Thymus (tissue), 11 donors: ENCODE measurements around the gene HMBS. TPM values are rescaled to one million over a fixed set of nuclear protein-coding genes. Genes with fewer than 3 reads are reported as not detected.
A peak's percentile ranks its signal among the peaks of the same experiment; 100 is the strongest.

ENCODE experiments used
- DNase-seq, 9 donors: peaks; one replicate each; pipeline ENCODE4 v3.0.0-alpha.2; 2013; ENCODE audit warnings: low spot score in 9 of 9, low read depth in 6 of 9, missing footprints in 1 of 9
- H3K27ac ChIP-seq, 2 donors: one replicate each; pipeline ENCODE4 v1.5.1; 2013; ENCODE audit warnings: control low read depth in 1 of 2, low read depth in 1 of 2, low read length in 1 of 2, mild to moderate bottlenecking in 1 of 2, moderate library complexity in 1 of 2
- H3K27me3 ChIP-seq, 2 donors: one replicate each; pipeline ENCODE4 v1.5.1; 2013; ENCODE audit warnings: low read length in 1 of 2; ENCODE audit not compliant: control insufficient read depth in 2 of 2, insufficient read depth in 1 of 2
- H3K36me3 ChIP-seq, 2 donors: one replicate each; pipeline ENCODE4 v1.5.1; 2013; ENCODE audit warnings: low read length in 1 of 2, mild to moderate bottlenecking in 1 of 2, moderate library complexity in 1 of 2; ENCODE audit not compliant: control insufficient read depth in 2 of 2, insufficient read depth in 2 of 2
- H3K4me1 ChIP-seq, 2 donors: one replicate each; pipeline ENCODE4 v1.5.1; 2013; ENCODE audit warnings: low read length in 2 of 2; ENCODE audit not compliant: control insufficient read depth in 2 of 2, insufficient read depth in 2 of 2
- H3K4me3 ChIP-seq, 2 donors: one replicate each; pipeline ENCODE4 v1.5.1; 2013; ENCODE audit warnings: low read length in 2 of 2, control low read depth in 1 of 2, mild to moderate bottlenecking in 1 of 2
- H3K9me3 ChIP-seq, 2 donors: one replicate each; pipeline ENCODE4 v1.5.1; 2013; ENCODE audit warnings: low read length in 1 of 2, mild to moderate bottlenecking in 1 of 2; ENCODE audit not compliant: control insufficient read depth in 2 of 2, insufficient read depth in 1 of 2
- WGBS: extraction: QIAGEN DNeasy Blood & Tissue Kit; methylation state at CpG from one replicate; pipeline ENCODE4 v1.1.7; 2013; 5-methylcytosine and 5-hydroxymethylcytosine counted together
- polyA plus RNA-seq: library from polyadenylated mRNA; stranded (reverse); fragments of 200-250 nt; gene quantifications from one replicate; pipeline ENCODE4 v1.2.3, GENCODE V29; 2013
- total RNA-seq: library from RNA; stranded (reverse); fragments of 120-200 nt; gene quantifications from one replicate; pipeline ENCODE4 v1.2.4, GENCODE V29; 2013
- donor health status: healthy.

HMBS gene
- total and polyA plus RNA-seq, 2 donors = 5.4 to 15.5 TPM

DNA sequence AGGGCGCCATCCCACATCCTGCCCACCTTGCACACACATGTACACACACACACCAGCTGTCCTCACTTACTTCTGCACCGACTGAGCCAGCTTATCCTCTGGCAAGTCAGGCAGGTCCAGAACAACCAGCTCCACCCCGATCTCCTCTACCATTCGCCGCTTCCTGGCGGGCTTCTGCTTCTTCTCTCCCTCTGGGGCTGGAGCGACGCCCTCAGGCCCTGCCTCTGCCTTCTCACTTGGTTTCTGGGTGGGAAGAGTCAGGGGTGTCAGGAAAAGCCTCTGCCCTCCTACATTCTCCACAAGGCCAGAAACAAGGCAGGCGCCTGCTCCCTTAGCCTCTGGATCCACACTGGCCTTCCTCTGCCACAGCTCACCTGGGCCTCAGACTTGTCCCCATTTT is 36.0 kb upstream of the HMBS start:
- no peaks in the 10 kb centered on the region for H3K9me3 ChIP-seq
- no peak overlapping the region for H3K4me3 ChIP-seq
- DNase-seq = no peak
- H3K4me1 ChIP-seq = no peaks in the 10 kb centered on the region
- no peak overlapping the region for H3K27ac ChIP-seq
- peaks cover 84 to 90% of the 10 kb centered on the region in 2 donors for H3K36me3 ChIP-seq
- WGBS = 96% methylated on average over 9 of the region's 9 CpGs
- no peaks in the 10 kb centered on the region for H3K27me3 ChIP-seq

DNA sequence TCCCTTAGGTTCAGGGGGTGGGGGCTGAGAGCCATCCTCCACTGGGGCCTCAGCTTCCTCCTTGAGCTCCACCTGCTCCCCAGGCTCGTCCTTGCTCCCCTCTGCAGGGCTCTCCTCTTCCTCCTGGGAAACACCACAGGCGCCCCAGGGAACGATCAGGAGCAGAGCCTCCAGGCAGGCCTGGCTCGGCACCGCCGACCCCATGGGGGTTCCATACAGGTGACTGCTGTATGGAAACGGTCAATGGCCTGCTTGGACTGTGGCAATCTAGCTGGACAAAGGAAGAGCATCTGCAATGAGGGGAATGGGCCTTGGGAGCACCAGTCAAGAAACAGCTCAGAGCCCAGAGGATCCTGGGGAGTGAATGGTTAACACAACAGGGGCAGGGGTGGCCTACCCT is 35.6 kb upstream of the HMBS start:
- H3K4me3 ChIP-seq = no peak overlapping the region
- H3K4me1 ChIP-seq = no peaks in the 10 kb centered on the region
- no peak overlapping the region for H3K27ac ChIP-seq
- no peaks in the 10 kb centered on the region for H3K27me3 ChIP-seq
- no peak for DNase-seq
- WGBS = over 99% methylated on average over 7 of the region's 7 CpGs
- H3K36me3 ChIP-seq = peaks cover 87 to 95% of the 10 kb centered on the region in 2 donors
- no peaks in the 10 kb centered on the region for H3K9me3 ChIP-seq

DNA sequence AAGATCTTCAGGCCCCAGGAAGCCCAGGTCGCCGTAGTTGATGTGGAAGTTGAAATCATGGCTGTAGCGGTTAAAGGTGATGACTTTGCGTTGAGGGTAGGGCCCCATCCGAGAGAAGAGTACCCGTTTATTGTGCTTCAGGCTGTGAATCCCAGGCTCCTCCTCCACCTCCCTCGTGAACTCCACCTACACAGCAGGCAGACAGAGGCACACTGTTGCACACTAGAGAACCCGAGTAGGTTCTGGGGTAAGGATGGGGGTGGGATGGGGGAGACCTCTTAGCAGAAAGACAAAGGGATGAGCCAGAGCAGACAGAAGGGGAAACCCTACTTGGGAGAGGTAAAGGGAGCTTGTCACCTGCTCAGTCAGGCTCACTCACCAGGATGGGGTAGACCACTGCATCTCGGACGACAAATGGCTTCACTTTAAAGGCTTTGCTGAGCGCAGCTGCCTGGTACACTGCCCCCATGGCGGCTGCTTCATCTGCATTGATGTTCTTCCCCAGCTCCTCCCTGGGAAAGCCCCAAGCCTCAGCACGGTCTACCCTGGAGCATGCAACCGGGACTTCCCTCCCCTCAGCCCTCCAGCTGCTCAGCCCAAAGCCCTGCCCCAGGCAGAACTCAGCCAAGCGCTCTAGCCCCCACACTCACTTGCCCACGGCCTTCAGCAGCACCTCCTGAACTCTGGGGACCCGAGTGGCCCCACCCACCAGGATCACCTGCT is 33.1 kb upstream of the HMBS start:
- peak in 1 of 9 donors; percentile 20 for DNase-seq
- peaks cover 73 to 88% of the 10 kb centered on the region in 2 donors for H3K36me3 ChIP-seq
- H3K9me3 ChIP-seq = no peaks in the 10 kb centered on the region
- peak overlapping the region in 1 of 2 donors; percentile 62 for H3K27ac ChIP-seq
- no peak overlapping the region for H3K4me3 ChIP-seq
- H3K27me3 ChIP-seq = no peaks in the 10 kb centered on the region
- peaks cover 6 to 16% of the 10 kb centered on the region in 2 donors for H3K4me1 ChIP-seq
- WGBS = 94% methylated on average over 17 of the region's 17 CpGs

DNA sequence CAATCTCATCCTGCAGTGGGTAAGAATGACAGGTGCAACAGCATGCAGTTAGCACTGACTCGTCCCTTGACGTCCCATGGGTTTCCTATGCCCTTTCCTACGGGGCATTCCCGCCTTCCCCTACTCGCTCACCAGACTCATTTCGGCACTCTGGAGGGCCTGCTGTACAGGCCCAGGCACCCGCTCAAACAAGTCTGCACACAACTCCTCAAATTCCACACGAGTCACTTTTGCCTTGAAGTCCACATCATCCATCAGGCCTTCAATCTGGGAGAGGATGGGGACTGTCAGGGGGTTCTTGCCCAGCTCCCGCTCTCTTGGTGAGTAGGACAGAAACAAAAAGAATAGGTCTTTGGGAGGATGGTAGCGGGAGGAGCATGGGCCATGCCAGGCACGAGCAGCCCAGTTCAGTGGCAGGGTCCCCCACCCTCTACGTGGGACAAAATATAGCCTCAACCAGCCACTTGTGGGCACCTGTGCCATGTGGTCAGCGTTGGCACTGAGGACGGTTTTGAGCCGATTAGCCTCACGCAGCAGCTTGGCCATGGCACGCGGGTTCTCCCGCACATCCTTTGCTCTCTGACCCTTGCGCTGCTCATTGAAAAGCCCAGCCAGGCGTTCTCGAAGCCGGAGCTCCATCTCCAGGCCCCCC is 32.4 kb upstream of the HMBS start:
- no peaks in the 10 kb centered on the region for H3K9me3 ChIP-seq
- DNase-seq = no peak
- no peak overlapping the region for H3K4me3 ChIP-seq
- peaks cover 6 to 16% of the 10 kb centered on the region in 2 donors for H3K4me1 ChIP-seq
- WGBS = 96% methylated on average over 23 of the region's 23 CpGs
- H3K27me3 ChIP-seq = no peaks in the 10 kb centered on the region
- H3K36me3 ChIP-seq = peaks cover 69 to 82% of the 10 kb centered on the region in 2 donors
- H3K27ac ChIP-seq = peak overlapping the region in 1 of 2 donors; percentile 62

DNA sequence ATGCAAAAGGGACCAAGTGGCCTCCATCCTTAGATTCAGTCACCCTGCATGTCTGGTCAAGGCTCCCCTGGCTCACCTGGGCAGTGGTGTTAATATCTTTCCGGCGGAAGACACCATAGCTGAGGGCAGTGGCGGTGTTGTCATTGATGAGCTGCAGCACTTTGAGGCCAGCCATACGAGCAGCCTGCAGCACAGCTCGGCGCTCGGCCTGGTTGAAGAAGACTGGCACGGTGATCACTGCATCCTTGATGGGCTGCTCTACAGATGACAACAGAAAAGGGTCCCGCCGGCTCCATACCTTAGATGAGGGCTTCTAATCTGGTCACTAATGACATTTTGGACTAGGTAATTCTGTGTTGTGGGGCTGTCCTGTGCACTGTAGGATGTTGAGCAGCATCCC is 30.3 kb upstream of the HMBS start:
- H3K4me1 ChIP-seq = peaks cover 12 to 23% of the 10 kb centered on the region in 2 donors
- H3K27me3 ChIP-seq = no peaks in the 10 kb centered on the region
- no peaks in the 10 kb centered on the region for H3K9me3 ChIP-seq
- H3K4me3 ChIP-seq = no peak overlapping the region
- no peak for DNase-seq
- H3K36me3 ChIP-seq = peaks cover 48 to 61% of the 10 kb centered on the region in 2 donors
- H3K27ac ChIP-seq = no peak overlapping the region
- 98% methylated on average over 10 of the region's 10 CpGs for WGBS

DNA sequence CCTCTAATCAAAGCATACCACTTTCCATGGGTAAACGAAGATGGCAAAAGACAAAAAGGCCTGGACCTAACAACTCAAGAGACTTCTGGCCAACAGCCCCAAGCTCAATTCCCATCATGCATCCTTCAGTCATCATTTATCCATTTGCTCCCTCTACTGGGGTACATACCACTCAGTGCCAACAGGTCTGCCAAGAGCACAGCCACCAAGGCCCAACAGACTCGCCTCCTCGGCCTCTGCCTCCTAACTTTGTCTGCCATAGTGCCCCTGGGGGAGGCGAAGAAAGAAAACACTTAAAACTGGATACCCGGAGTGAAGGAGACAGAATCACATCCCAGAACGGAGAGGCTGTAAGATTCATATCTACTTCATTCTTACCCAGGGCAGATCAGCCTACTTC is 28.8 kb upstream of the HMBS start:
- Histone ChIP-seq H3K9me3 (no peaks in the 10 kb centered on the region), H3K4me3 (peak overlapping the region; percentile 88 to 90), H3K27ac (peak overlapping the region in 1 of 2 donors; percentile 83), H3K4me1 (peaks cover 12 to 23% of the 10 kb centered on the region in 2 donors), H3K27me3 (no peaks in the 10 kb centered on the region), H3K36me3 (peaks cover 38 to 47% of the 10 kb centered on the region in 2 donors)
- 74% methylated on average over 6 of the region's 6 CpGs for WGBS
- DNase-seq = peak in 1 of 9 donors; percentile 24

DNA sequence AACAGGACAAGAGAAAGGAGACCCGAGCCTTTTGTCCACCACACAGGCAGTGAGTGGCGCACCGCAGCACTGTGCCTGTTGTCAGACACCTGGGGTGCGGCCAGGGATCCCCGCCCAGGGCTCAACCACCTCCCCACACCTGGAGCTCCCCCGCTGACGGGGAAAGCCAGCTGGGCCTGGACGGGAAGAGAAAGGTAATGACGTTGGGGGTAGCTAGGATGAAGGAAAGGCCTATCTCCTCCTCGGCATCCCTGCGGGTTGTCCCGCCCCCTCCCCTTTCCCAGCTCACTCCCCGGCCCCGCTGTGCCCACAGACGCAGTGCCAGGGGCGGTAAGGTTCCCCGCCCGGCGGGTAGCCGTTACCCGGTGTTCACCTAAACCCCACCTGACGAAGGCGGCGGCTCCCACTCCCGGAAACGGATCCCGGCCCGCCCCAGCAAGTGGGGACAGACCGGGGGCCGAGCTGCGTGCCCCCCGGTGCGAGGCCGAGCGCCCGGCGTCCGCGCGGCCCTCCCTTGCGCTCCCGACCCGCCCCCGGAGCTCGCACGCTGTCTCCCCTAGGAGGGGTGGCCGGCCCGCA is 28.2 kb upstream of the HMBS start:
- Histone ChIP-seq H3K4me1 (peaks cover 12 to 23% of the 10 kb centered on the region in 2 donors), H3K27me3 (no peaks in the 10 kb centered on the region), H3K36me3 (peaks cover 32 to 41% of the 10 kb centered on the region in 2 donors), H3K27ac (peak overlapping the region; percentile 83 to 92), H3K4me3 (peak overlapping the region; percentile 88 to 90), H3K9me3 (no peaks in the 10 kb centered on the region)
- under 1% methylated on average over 48 of the region's 48 CpGs for WGBS
- peak in 4 of 9 donors; percentile 19 to 60 (median 36) for DNase-seq

DNA sequence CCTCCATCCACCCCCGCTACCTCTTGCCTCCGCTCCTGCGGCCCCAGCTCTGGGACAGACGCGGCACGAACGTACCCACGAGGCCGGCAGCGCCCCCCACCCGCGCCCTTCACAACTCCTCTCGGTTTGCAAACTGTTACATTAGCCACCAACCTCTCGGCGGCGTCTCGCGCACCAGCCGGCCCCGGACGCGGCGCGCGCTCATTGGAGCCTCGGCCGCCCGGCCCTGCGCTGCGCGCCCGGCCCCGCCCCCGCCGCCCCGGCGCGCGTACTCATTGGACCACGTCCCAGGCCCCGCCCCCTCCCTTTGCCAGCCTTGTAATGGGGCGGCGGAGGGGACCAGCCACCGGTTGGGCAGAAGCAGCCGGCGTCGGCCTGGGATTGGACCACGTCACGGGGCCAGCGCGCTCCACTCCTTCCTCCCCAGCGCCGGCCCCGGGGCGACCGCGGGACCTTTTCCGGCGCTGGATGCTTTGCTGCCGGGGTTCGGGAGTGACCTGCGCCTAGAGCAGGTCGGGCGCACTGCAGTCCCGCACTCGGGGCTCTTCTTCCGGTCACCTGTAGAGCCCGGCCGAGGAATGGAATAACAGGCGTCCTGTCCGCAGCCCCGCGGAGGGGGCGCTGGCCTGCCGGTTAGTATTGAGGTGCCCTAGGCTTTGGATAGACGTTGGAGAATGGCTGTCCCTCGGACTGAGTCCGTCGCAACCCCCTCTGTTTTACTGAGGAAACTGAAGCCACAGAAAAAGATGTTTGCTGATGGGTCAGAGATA is 27.5 kb upstream of the HMBS start, which contains the start of gene HYOU1:
TSS of gene HYOU1 (minus strand) at position 206 of the 770 bp plus-strand sequence. CDS start 1,045 bp downstream, outside the sequence.
- Histone ChIP-seq H3K4me3 (peak within 1 kb of the TSS; percentile 88 to 90), H3K4me1 (peaks cover 12 to 23% of the 10 kb centered on the region in 2 donors), H3K9me3 (no peaks in the 10 kb centered on the region), H3K27ac (peak within 1 kb of the TSS; percentile 85 to 92), H3K36me3 (peaks cover 25 to 34% of the 10 kb centered on the region in 2 donors), H3K27me3 (no peaks in the 10 kb centered on the region)
- under 1% methylated on average over 79 of the region's 79 CpGs for WGBS
- DNase-seq = peak; percentile 78 to 99 (median 95)
